GM12865 (cell line): ENCODE results near the gene RREB1.

Source experiments
- DNase-seq: peaks from one replicate; pipeline ENCODE4 v3.0.0; 2010; ENCODE audit warnings: low read depth
- H3K4me3 ChIP-seq: 2 replicates; pipeline ENCODE4 v1.5.1; 2011; ENCODE audit warnings: mild to moderate bottlenecking, low read depth, low read length, control low read depth
- TF ChIP-seq, protein P1 (sequence below): IDR thresholded peaks from 2 replicates; pipeline ENCODE4 v1.5.1; 2011; ENCODE audit warnings: low read length, control low read depth, low read depth, inconsistent platforms; ENCODE audit not compliant: insufficient read depth; ENCODE audit errors: missing control alignments

RREB1 gene

DNA sequence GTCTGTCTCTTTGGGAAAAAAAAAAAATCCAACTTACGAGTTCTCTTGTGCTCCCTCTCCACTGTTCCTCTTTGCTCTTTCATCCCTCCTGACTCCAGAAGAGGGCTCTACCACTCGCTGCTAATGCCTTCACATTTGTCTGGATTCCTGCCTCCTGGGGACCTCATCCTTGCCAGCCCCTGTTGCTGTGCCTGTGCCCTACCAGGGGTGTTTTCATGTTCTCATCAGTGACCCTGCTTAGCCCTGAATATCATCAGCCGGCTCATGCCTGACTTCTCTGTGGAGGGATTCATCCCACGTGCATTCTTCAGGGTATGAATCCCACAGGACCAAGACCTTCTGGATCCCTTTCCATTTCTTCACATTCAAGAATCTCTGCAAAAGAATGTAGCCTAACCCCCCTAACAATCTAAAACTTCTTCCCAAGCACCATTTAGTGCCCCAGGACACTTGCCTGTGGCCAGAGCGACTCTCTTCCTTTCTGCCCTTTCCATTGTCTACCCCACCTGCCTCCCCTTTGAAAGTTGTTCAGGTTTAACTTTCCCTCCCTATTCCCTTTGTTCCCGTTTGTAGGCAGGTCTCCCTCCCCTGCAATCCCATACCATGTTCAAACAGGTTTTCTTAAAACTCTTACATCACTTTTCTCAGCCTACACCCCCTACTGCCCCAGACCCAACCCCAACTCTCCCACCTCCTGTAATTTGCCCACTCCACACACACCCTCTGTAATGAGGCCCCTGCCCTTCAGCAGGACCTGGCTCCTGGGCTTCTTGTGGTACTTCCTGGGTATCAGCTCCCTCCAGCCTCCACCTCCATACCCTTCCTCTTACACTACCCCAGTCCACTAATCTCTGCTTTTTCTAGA lies 50.2 kb downstream of the RREB1 start:
- DNase-seq: no peak
- TF ChIP-seq, protein P1, sequence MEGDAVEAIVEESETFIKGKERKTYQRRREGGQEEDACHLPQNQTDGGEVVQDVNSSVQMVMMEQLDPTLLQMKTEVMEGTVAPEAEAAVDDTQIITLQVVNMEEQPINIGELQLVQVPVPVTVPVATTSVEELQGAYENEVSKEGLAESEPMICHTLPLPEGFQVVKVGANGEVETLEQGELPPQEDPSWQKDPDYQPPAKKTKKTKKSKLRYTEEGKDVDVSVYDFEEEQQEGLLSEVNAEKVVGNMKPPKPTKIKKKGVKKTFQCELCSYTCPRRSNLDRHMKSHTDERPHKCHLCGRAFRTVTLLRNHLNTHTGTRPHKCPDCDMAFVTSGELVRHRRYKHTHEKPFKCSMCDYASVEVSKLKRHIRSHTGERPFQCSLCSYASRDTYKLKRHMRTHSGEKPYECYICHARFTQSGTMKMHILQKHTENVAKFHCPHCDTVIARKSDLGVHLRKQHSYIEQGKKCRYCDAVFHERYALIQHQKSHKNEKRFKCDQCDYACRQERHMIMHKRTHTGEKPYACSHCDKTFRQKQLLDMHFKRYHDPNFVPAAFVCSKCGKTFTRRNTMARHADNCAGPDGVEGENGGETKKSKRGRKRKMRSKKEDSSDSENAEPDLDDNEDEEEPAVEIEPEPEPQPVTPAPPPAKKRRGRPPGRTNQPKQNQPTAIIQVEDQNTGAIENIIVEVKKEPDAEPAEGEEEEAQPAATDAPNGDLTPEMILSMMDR: no peak
- no peak overlapping the region for H3K4me3 ChIP-seq

DNA sequence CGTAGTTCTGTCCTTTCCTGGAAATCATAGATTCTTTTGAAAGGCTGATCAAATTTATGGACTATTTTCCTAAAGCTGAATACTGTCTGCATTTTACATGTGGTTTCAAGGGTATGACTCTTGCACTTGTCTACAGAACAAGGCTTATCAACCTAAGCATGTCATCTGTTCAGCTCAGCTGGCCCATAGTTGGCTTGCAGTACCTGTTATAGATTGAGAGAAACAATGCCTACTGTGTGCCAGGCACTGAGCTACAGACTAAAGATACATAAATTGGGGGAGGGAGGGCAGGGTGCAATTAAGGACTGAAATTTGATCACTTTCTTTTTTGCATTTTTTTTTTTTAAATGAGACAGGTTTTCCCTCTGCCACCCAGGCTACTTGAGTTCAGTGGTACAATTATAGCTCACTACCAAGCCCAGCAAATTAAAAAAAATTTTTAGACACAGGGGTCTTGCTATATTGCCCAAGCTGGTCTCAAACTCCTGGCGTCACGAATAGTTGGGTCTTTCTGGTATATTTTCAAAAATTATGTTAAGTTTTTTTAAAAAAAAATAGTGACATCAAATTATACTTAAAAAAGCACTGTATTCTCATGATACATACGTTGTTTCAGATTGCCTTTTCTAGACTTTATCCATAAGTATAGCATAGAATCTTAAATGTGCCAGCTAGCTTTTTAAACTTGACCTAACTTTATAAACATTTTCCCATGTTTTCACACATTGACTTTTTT lies 52.2 kb downstream of the RREB1 start:
- TF ChIP-seq, protein P1: no peak
- no peak overlapping the region for H3K4me3 ChIP-seq
- DNase-seq: no peak

DNA sequence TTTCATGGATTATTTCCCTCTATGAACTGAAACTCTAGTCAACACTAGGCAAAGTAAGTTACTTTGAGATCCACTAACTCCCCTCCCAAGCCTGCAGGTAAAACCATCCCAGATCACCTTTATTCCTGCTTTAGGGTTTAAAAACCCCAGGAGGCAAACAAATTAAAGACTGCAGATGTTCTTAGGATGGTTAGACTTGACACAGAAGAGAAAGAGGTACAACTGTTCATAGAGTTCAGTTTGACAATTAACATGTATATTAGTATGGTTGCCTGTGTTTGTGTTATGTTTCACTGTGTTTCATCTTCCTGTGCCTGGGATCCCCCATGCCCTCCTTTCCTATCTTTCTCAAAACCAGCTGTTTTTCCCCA lies 53.5 kb downstream of the RREB1 start:
- TF ChIP-seq, protein P1: no peak
- no peak overlapping the region for H3K4me3 ChIP-seq

DNA sequence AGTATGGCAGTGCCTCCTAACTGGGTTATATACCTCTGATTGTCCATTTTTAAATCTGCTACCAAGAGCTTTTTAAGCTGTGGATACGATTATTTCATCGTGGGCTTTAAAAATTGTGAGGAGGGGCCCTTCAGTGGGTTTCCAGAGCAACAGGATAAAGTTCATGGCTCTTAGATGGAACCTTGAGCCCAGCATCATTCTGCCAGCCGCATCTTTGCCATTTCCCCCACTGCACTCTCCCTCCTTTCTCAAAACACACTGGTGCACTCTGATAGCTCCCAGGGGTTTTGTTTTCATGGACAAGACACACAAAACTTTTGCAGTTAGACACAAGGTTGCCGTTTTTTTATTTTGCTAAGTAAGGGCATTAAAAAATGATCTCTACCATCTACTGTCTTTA lies 54.1 kb downstream of the RREB1 start:
- TF ChIP-seq, protein P1: no peak
- DNase-seq: no peak
- H3K4me3 ChIP-seq: no peak overlapping the region

More for the DNA sequence above, 53.5 kb downstream of the RREB1 start:
- no peak for DNase-seq

DNA sequence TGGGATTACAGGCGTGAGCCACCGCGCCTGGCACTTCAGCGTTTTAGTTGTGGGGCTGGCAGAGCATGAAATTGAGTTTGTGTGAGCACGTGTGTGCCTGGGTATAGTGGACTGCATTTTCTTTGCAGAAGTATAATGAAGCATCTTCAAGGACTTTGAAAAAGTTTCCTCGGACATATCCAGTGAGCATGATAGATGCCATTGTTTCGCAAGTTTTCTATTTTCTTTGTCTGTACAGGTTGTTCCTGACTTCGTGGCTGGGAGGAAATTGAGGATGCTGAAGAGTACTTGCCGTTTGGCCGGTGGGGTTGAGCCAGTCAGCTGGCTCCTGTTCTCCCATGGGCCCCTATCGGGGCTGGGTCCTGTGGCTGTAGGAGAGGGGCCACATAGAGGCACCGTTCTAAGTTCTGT lies 55.9 kb downstream of the RREB1 start:
- no peak overlapping the region for H3K4me3 ChIP-seq
- DNase-seq: no peak
- TF ChIP-seq, protein P1: no peak

DNA sequence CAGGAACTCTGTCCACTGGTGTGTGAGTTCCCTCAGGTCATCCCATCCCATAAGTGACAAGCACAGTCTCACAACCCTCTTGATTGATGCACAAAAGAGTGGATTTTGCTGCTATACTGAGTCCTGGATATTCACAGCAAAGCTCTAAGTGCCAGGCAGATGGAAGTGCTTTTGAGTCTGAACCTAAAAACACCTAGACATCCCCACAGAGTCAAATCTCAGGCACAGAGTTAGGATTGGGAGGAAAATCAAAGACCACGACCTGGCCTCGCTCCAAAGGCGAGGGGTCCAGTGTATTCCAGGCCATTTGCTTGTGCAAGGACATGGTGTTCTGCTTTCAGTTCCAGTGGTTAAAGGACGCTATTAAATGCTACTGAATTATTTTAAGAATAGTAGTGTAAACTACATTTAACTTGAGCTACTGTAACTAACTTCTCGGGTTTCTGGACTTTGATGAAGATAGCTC lies 56.8 kb downstream of the RREB1 start:
- TF ChIP-seq, protein P1: no peak
- H3K4me3 ChIP-seq: no peak overlapping the region
- no peak for DNase-seq
